G401 (cell line): ENCODE data around the gene DLG2. TPM values are rescaled to one million over a fixed set of nuclear protein-coding genes. Genes with fewer than 3 reads are reported as not detected.

Source experiments
- DNase-seq: peaks from one replicate; pipeline ENCODE4 v3.0.0-alpha.2; 2015; ENCODE audit warnings: low spot score
- in situ Hi-C: cut with HindIII; loops from 2 replicates; pipeline ENCODE4 v1.10.0; 2016; ENCODE audit warnings: low sequenced_read_pairs, mixed read lengths
- total RNA-seq: library from RNA; depleted of rRNA; stranded (reverse); fragments of >200 nt; shearing (Covaris generic); gene quantifications from 2 replicates; pipeline ENCODE4 v1.2.3, GENCODE V29; 2014

DLG2 gene
- total RNA-seq, 1 experiment from 2014 or later = 3.8 TPM

- in situ Hi-C loops = no loop called here
- peak; percentile 41 for DNase-seq
These were observed 36.2 kb downstream of the DLG2 start for GRCh38 chr11:85590848-85591483.

GRCh38 chr11:85589373-85589772 is 37.8 kb downstream of the DLG2 start:
- in situ Hi-C loops = no loop called here
- DNase-seq = no peak

DNA sequence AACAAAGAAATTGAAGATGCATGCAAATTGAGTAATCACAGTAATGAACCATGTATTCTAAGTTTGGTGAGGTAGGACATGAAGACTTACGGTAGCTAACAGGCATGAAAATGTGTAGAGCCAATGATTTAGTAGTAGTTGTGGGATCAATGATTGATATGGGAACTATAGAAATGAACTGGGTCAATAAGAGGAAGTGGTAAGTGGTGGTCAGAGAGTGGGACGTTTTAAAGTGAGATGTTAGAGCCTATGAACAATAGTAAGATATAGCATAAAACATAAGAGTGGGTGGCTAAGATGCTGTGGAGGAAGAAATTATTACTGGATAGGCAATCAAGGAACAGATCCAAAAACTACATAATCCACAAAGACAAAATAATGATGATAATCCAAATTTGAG is 45.0 kb downstream of the DLG2 start:
- in situ Hi-C loops = no loop called here
- DNase-seq = no peak

GRCh38 chr11:85575388-85575787 is 51.8 kb downstream of the DLG2 start:
- in situ Hi-C loops = no loop called here
- no peak for DNase-seq

DNA sequence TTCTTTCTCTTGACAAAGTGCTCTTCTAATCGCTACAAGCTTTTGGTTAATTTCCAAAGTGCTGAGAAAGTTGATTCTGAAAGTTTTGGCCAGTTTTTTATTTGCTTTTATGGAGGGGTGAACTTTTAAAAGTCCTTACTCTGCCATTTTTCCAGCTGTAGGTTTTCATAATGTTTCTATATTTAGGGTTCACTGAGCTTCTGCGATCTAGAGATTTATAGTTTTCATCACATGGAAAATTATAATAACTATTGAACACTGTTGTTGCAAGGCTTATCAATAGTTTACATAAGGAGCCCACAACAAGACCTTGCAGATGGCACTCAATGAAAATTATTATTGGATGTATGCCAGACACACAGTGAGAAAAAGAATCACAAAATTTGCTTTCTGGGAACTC is 55.1 kb downstream of the DLG2 start:
- in situ Hi-C loops = no loop called here
- DNase-seq = no peak

GRCh38 chr11:85569525-85569924 is 57.6 kb downstream of the DLG2 start:
- DNase-seq = no peak
- in situ Hi-C loops = no loop called here

DNA sequence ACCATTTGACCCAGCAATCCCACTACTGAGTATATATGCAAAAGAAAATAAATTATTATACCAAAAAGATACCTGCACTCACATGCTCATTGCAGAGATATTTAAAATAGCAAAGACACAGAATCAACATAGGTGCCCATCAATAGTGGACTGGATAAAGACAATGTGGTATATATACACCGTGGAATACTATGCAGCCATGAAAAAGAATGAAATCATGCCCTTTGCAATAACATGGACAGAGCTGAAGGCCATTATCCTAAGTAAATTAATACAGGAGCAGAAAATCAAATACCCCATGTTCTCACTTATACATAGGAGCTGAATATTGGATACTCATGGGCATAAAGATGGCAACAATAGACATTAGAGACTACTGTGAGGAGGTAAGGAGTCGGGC is 68.7 kb downstream of the DLG2 start:
- in situ Hi-C loops = no loop called here
- no peak for DNase-seq

- in situ Hi-C loops = no loop called here
- no peak for DNase-seq
These were observed 75.3 kb downstream of the DLG2 start for GRCh38 chr11:85551881-85552280.

DNA sequence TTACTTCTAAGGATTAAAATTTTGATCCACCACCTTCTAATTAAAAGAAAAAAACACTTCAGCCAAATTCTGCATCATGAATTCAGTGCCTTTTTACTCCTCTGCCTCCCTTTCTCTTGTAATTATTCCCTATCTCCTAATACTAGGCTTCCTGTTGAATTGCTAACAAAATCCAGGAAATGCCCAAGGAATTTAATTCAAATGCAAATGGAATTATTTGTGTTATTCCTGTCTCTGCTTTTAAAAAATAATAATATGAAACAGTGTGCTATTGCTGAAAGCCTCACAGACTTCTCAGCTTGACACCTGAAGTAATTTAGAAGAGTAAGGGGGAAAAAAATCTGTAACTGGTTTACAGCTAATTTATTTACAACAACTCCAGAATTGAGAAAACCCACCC is 85.5 kb downstream of the DLG2 start:
- in situ Hi-C loops = no loop called here
- DNase-seq = no peak

DNA sequence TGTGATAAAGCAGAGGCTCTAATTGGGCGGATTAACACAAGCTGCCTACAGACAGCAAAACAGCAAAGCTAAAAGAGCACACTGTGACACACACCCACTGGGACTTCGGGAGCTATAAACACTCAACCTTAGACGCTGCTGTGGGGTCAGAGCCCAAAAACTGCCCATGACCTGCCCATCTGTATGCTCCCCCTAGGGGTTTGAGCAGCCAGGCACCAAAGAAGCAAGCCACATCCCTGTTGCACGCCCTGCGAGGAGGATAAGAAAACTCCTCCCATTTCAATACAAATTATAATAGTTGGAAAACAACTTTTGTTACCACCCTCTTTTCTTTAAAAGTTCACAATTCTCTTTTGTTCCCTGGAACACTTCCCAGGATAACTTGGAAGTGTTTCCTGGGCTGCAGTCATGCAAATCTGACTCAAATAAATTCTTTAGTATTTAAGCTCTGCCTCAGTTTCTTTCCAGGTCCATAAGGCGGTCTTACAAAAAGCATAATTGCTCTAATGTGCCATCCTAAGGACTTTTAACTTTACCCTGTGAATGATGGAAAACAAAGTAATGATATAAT is 86.4 kb downstream of the DLG2 start:
- in situ Hi-C loops = no loop called here
- DNase-seq = no peak

- in situ Hi-C loops = no loop called here
- DNase-seq = no peak
These were observed 87.0 kb downstream of the DLG2 start for GRCh38 chr11:85540181-85540580.

DNA sequence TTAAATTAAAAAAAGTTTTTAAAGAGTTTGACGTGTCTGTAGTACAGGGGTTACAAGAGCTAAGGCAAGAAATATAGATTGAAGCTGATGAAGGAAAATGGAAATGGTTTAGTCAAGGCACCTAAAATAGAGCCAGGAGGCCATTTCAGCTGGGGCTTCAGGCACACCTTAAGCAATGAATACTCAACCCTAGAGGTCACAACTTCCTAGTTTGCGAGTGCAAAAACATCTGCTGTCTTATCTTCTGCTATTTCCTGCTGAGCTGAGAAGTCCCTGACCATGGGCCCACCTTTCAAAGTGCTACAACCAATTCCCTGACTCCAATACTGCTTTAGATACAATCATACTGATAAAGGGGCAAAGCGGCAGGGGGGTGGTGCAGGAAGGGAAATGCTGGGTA is 87.4 kb downstream of the DLG2 start:
- no peak for DNase-seq
- in situ Hi-C loops = no loop called here

GRCh38 chr11:85539029-85539689 is 88.0 kb downstream of the DLG2 start:
- in situ Hi-C loops = no loop called here
- DNase-seq = no peak

DNA sequence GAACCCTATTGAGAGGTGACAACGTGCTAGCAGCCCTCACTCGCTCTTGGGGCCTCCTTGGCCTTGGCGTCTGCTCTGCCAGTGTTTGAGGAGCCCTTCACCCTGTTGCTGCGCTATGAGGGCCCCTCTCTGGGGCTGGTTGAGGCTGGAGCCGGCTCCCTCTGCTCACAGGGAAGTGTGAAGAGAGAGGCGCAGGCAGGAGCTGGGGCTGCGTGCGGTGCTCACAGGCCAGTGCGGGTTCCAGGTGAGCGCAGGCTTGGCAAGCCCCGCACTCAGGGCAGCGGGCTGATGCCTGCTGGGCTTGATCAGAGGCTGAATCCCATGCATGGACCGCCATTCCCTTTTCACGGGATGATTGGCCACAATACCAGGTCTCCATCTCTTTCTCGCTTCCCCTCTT is 90.7 kb downstream of the DLG2 start:
- no peak for DNase-seq
- in situ Hi-C loops = no loop called here

DNA sequence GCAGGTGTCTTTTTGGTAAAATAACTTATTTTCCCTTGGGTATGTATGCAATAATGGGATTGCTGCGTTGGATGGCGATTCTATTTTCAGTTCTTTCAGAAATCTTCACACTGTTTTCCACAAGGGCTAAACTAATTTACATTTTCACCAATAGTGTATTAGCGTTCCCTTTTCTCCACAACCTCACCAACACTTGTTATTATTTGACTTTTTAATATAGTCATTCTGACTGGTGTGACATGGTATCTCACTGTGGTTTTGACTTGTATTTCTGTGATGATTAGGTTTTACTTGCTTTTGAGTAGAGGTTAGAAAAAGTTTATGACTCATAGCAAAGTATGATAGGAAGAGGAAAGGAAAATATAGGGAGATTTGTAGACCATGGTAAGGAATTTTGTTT is 92.3 kb downstream of the DLG2 start:
- DNase-seq = no peak
- in situ Hi-C loops = no loop called here

DNA sequence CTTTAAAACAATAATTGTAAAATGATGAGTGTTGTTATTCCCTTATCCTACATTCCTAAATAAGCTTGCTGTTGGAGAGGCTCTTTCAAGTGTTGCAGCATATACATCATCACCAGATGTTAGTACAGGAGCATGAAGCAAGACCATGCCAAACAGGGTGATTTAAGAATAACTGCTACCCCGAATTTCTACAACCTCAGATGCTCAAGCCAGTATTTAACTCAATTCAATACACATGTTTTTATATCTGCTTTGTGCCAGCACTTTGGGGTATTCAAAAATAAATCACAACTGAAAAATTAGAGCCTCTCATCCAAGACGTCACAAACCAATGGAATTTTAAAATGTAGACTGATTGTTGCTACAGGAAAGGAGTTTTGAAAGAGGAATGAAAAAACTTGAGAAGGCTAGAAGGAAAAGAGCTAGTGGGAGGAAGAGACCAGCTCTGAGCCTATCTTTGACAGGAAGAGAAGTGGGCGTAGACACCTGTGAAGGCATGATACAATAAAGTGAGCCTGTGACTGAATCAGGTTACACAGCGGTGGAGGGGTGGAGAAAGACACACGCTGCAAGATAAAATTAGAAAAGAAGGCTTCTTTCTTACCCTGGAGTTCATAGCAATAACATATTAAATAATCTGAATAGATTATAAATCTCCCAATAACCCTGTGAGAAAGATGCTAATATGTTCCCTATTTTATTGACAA is 95.8 kb downstream of the DLG2 start:
- no peak for DNase-seq

DNA sequence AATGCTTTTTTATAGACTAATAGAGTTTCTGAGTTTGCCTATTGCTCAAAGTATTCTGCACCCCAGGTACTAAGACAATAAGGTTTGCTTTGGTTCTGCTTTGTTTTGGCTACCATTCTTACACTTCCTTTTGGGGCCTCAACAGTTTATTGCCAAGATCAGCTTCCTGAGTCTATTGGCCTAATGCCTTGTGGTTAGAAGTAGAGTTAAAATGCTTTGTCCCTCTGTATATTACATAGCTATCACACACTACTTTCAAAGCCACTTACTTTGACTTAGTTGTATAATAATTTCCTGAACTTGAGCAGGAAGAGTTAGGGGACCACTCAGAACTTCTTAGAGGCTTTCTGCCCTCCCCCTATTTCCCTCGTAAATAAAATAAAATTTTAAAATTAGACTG is 96.5 kb downstream of the DLG2 start:
- in situ Hi-C loops = no loop called here
- DNase-seq = no peak

More for the DNA sequence above, 95.8 kb downstream of the DLG2 start:
- in situ Hi-C loops = no loop called here

DNA sequence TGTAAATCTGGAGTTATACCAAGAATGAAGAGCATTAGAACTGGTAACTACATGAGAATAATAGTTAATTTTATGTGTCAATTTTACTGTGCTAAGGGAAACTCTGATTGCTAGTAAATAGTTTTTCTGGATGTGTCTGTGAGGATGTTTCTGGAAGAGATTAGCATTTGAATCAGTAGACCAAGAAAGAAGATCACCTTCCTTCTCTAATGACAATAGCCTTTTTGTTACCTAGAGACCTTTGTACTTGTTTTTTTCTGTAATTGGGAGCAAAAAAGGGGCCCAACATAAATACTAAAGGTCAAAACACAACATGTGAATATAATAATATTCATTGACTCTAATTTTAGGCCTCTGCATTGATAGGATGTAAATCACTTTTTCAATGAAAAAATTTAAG is 100.6 kb downstream of the DLG2 start:
- in situ Hi-C loops = no loop called here
- DNase-seq = no peak

- in situ Hi-C loops = no loop called here
- DNase-seq = no peak
These were observed 101.5 kb downstream of the DLG2 start for GRCh38 chr11:85525686-85526085.

GRCh38 chr11:85517272-85517671 is 109.9 kb downstream of the DLG2 start:
- DNase-seq = no peak
- in situ Hi-C loops = no loop called here
